Measurements from ENCODE around the gene GABRD.
"Not testable (repeated sequence)": the region's sequence is repeated elsewhere in the genome, so short reads cannot be mapped to it uniquely, and the experiment has no call there.

The GABRD gene, protein sequence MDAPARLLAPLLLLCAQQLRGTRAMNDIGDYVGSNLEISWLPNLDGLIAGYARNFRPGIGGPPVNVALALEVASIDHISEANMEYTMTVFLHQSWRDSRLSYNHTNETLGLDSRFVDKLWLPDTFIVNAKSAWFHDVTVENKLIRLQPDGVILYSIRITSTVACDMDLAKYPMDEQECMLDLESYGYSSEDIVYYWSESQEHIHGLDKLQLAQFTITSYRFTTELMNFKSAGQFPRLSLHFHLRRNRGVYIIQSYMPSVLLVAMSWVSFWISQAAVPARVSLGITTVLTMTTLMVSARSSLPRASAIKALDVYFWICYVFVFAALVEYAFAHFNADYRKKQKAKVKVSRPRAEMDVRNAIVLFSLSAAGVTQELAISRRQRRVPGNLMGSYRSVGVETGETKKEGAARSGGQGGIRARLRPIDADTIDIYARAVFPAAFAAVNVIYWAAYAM

DNA sequence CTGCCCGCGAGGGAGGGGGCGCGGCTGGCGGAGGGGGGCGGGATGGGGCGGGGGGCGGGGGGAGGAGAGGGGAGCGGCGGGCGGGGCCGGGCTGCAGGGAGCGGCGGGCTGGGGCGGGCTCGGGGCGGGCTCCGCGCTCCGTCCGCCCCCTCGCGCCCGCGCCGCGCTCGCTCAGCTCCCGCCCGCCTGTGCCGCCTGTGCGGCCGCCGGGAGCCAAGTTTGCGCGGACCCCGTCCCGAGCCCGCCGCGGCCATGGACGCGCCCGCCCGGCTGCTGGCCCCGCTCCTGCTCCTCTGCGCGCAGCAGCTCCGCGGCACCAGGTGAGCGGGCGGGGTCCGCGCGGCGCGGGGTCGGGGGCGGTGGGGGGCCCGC lies at the start of gene GABRD:
Gene GABRD (plus strand): TSS at position 174 of the 372 bp plus-strand sequence. CDS start 79 bp downstream, at position 253.
- DNase-seq (ENCODE audit: low spot score): peak; percentile 53

DNA sequence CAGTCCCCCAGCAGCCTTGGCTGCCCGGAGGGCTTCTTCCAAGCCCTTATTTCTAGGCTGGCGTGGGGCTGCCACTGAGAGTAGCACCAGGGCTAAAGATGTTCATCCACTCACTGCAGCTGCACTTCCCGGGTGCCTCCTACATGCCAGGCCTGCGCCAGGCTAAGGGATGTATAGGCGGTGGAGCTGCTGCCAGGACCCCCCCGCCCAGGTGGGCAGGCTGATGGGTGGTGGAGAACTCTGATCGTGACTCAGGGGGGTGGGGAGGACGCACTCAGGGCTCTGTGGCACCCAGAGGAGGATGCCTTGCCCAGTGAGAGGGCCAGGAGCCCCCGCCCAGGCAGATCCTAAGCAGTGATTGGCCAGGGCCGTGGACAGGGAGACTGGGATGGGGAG lies 49.6 kb upstream of the GABRD start:
- DNase-seq (ENCODE audit: low spot score): no peak

DNA sequence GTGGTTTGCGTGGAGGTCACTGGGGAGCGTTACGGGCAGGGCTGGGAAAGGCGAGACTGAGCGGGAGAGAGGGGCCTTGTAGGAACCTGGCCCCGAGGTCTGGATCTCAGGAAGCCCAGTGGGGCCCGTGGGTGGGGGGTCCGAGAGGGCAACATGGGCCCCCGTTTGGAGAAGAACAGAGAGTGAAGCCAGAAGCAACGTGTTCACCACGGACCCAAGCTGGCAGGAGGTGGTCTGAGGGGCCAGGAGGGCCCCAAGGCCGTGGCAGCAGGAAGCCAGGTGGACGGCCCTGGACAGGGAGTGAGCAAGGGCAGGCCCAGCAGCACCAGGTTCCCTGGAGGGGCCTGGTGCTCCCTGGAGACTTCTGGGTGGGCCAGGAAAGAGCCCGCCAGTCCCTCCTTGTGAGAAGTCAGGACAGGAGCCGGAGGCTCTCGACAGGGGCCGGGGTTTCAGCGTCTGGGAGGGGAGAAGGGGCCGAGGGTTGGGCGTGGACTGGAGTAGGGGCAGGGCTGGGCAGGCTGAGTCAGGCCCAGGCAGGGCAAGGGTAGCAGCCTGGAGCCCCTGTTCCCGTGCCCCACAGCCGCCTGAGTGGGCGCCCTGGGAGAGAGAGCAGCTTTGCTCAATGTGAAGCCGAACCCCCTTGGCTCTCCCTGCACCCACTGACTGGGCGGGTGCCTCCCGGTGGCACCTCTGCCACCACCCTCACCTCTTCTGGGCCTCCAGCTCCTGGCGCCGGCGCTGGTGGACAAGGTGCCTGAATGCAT lies 49.0 kb upstream of the GABRD start:
- no peak for DNase-seq (ENCODE audit: low spot score)

DNA sequence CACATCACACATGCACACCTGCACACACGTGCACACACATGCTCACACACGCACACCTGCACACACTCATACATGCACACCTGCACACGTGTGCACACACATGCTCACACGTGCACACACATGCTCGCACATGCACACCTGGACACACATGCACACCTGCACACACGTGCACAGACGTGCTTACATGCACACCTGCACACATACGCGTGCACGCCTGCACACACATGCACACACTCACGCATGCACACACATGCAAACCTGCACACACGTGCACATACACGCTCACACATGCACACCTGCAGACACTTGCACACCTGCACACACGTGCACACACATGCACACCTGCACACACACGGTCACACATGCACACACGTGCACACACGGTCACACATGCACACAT lies 48.1 kb upstream of the GABRD start:
- no peak for DNase-seq (ENCODE audit: low spot score)

DNA sequence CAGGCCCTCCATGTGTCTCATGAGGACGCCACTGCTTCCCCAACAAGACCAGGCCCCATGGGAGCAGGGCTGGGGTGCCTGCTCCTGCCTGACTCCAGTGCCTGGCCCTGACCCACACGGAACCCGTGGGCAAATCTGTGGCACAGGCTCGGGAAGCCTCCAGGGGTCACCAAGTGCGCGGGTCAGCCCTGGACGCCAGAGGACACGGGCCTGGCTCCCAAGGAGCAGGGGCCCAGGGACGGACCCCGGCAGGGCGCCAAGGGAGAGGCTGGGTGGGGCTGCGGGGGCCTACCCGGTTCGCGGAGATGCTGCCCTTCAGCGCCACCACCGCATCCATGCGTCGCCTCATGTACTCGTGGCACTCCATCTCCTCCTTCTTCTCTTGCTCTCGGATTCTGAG lies 47.5 kb upstream of the GABRD start:
- DNase-seq (ENCODE audit: low spot score): no peak

DNA sequence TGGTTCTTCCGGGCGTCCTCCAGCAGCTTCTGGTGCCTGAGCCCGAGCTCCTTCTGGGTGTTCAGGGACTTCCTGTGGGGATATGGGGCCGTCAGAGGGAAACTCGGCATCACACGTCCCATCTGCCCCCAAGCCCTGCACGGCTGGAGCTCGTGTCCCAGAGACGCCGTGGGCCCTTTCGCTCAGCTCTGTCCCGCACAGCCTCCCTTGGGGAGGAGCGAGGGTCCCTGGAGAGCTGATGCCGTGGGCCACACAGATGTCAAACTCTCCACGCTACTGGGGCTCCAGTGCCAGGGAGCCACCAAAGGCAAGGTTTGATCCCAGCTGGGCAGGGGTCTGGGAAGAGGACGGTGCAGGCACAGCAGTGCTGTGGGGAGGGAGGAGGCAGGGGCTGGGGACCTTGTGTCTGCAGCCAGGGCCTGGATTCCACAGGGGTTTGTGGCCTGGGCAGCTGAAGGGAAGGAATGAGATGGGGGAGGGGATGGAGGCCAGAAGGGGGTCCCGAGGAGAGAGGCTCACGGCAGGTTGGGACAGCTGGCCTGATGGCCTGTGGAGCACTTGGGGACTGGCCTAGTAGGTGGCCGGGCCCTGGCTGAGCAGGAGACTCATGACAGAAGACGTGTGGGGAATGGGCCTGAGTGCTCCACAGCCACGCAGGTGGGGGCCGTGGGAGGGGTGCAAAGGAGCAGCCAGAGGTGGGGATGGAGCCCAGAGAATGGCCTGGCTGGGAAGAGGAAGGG lies 46.0 kb upstream of the GABRD start:
- DNase-seq (ENCODE audit: low spot score): no peak

DNA sequence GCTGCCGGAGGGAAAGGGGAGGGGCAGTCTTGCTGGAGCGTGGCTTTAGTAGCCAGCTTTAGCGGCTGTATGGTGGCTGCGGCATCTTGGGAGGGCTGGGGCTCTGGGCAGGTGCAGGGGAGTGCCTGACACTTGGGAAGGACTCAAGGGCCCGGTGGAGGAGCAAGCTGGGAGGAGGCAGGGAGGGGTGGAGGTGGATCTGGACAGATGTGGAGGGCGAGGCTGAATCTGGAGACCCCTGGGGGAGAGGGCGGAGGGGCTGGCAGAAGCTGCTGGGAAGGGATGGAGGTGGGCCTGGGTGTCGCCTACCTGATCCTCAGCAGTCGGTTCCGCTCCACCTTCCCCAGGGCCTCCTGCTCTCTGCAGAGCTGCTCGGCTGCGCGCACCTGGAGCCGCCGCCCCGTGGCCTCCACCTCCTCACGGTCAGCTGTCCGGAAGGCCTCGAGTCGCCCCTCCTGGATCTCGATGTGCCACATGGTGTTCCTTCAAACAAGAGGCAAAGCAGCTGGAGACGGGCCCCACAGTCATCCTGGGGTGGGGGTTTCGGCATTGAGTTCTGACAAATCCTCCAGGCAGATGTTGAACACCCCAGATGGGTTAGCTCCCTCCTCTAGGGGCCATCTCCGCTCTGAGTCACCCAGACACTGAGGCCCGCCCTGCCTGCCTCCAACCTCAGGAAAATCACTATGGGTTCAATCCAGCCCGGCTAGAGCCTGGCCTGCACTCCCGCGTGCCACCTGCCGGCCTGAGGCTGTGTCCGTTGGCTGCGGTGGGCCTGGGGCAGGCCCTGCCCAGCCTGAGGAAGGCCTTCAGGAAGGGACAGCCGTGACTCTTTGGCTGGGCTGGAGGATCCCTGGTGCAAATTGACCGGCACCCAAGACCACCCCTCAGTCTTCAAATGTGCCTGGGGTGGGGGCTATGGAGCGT lies 45.2 kb upstream of the GABRD start:
- DNase-seq (ENCODE audit: low spot score): no peak

DNA sequence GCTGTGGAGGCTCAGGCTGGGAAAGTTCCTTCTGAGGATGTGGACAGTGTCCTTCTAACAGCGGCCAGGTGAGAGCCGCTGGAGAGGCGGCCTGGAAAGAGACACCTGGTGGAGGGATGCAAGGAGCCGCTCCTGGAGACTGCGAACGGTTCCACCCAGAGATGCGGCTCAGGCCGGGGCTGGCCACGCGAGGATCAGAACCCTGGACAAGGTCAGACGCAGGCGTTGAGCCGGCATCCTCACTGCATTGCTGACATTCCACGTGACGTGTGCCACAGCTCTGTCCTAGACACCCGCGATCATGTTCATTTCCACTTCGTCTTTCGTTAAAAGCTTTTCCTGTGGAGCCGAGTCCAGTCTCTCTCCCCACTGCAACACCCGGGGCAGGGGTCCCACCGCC lies 44.3 kb upstream of the GABRD start:
- no peak for DNase-seq (ENCODE audit: low spot score)

DNA sequence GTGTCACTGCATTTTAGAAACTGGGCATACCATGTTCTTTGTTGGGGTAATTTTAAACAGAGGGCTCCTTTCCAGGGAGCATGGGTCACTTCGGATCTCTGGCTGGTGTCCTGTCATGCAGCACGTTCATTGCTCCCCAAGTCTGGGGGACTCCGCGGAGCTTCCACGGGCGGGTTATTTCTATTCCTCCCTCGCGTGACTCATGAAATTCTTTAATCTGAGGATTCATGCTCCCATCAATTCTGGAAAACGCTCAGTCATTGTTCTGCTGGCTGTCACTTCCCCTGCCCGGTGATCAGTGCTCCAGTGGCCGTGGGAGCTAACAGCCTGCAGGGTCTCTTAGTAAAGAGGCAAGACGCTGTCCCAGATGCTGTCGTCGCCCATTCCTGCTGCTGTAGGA lies 43.6 kb upstream of the GABRD start:
- DNase-seq (ENCODE audit: low spot score): no peak

DNA sequence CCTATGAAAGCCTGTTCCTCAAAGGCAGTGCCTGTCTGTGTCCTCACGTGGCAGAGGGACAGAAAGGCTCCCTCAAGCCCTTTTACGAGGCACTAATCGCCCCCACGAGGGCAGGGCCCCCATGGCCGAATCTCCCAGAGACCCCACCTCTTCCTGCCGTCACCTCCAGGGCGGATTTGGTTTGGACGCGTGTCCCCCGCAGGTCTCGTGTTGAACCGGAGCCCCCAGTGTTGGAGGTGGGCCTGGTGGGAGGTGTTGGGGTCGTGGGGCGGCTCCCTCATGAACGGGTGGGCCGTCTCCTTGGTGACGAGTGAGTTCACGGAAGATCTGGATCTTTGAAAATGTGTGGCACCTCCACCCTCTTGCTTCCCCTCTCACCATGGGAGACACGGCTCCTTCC lies 43.1 kb upstream of the GABRD start:
- no peak for DNase-seq (ENCODE audit: low spot score)

DNA sequence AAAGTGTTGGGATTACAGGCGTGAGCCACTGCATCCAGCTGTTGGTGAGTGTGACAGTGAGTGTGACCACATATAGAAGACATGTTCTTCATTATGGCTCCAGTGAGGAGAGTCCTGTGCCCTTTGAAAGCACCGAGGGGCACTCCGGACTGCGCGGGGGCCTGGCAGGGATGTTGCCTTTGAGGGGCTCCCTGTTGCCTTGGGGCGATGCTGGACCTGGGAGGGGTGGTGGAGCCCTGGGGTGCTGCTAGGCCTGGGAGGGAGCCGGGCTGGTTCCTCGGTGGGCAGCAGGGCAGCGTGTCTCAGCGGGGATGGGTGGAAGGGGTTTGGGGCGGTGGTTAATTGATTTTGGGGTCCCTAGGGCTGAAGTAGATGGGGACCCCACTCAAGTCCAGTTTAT lies 41.0 kb upstream of the GABRD start:
- DNase-seq (ENCODE audit: low spot score): no peak

DNA sequence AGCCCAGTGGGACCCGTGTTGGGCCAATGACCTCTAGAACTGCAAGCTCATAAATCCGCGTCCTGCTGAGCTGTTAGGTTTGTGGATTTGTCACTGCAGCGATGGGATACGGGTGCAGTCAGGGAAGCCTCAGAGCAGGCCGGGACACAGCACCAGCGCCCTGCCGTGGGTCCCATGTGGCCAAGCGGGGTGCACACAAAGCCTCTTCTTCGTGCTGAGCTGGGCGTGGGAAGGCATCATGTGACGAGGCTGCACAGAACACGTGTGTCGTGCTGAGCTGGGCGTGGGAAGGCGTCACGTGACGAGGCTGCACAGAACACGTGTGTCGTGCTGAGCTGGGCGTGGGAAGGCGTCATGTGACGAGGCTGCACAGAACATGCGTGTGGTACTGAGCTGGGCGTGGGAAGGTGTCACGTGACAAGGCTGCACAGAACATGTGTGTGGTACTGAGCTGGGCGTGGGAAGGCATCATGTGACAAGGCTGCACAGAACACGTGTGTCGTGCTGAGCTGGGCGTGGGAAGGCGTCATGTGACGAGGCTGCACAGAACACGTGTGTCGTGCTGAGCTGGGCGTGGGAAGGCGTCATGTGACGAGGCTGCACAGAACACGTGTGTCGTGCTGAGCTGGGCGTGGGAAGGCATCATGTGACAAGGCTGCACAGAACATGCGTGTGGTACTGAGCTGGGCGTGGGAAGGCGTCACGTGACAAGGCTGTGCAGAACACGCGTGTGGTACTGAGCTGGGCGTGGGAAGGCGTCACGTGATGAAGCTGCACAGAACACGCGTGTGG lies 40.3 kb upstream of the GABRD start:
- not testable (repeated sequence) for DNase-seq (ENCODE audit: low spot score)

DNA sequence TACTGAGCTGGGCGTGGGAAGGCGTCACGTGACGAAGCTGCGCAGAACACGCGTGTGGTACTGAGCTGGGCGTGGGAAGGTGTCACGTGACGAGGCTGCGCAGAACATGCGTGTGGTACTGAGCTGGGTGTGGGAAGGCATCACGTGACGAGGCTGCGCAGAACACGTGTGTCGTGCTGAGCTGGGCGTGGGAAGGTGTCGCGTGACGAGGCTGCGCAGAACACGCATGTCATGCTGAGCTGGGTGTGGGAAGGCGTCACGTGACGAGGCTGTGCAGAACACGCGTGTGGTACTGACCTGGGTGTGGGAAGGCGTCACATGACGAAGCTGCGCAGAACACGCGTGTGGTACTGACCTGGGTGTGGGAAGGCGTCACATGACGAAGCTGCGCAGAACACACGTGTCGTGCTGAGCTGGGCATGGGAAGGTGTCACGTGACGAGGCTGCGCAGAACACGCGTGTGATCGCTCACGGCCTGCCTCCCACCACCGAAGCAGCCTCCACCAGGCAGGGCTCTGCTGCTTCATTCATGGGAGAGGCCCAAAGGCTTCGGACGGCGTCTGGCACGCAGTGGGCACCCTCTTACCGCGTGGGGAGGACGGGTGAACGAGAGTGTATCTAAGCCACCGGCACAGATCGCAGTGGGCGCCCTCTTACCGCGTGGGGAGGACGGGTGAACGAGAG lies 39.5 kb upstream of the GABRD start:
- DNase-seq (ENCODE audit: low spot score): no peak

DNA sequence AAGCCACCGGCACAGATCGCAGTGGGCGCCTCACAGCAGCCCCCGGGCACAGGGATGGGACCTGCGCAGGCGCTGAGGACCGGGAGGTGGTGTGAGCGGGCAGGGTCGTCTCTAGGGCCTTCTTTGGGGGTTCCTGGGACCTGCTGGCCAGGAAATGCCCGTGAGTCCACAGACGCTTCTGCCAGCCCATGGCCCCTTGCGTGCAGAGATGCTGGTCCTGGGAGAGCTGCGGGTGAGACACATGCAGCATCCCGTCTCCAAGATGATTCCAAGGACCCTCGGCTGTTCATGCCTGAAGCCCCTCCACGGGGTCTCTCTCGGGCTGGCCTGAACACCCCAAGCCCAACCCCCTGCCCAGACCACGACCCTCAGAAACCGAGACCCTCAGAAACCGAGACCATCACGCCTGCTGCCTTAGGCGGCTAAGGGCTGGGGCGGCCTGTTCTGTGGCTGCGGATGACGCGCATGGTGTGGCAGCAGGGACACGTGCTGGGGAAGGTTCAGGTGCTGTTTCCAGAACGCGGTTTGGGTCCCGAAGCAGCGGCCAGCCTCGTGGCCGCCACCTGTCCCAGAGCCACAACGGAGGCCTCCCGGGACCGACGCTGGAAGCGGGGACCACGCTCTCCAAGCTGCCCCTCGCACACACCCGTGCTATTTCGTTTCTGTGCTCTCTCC lies 38.5 kb upstream of the GABRD start:
- no peak for DNase-seq (ENCODE audit: low spot score)

DNA sequence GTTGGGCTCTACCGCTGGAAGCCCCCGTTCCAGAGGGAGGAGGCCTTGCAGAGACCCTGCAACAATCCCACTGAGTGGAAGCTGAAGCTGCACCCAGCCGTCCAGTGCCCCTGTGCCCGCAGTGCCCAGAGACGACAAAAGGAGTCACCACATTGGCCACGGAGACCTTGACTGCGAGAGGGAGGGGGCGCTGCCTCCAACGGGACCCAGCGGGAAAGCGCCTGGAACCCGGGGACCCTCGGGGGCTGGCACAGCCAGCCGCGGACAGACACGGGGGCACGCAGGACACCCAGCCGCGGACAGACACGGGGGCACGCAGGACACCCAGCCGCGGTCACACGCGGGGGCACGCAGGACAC lies 38.0 kb upstream of the GABRD start:
- DNase-seq (ENCODE audit: low spot score): no peak

DNA sequence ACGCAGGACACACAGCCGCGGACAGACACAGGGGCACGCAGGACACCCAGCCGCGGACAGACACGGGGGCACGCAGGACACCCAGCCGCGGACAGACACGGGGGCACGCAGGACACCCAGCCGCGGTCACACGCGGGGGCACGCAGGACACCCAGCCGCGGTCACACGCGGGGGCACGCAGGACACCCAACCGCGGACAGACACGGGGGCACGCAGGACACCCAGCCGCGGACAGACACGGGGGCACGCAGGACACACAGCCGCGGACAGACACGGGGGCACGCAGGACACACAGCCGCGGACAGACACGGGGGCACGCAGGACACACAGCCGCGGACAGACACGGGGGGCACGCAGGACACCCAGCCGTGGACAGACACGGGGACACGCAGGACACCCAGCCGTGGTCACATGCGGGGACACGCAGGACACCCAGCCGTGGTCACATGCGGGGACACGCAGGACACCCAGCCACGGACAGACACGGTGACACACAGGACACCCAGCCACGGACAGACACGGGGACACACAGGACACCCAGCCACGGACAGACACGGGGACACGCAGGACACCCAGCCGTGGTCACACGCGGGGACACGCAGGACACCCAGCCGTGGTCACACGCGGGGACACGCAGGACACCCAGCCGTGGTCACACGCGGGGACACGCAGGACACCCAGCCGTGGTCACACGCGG lies 37.4 kb upstream of the GABRD start:
- not testable (repeated sequence) for DNase-seq (ENCODE audit: low spot score)

DNA sequence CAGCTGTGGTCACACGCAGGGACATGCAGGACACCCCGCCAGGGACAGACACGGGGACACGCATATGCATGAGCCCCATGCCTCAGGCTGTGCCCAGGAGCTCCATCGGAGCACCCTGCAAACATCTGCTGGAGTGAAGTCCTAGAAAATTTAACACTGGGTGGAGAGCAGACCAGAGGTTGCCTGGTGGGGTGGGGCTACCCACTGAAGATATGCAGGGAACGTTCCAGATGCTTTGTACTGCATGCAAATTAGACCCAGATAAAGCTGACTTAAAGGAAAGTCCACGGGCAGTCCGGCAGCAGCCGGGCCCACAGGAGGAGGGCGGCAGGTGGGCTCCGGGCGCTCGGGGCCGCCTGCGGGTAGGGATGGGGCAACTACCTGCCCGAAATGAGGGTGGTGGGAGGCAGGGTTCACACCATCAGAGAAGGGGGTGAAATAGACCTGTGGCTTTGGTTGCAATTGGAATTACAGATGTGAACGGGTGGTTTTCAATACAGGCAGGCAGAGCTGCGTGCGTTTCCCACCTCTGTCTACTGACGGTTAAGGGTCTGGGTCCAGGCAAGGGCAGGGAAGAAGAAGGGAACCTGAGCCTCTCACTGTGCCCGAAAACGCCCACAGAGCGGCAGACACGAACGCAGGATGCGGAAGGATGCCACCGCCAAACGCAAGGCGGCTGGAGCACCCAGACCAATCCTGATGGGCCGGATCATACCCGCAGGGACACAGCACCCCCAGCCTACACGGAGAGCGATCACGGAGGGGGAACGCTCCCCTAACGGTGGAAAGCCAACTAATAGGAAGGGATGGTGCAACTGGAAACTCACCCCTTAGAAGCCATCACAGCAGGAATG lies 36.5 kb upstream of the GABRD start:
- DNase-seq (ENCODE audit: low spot score): no peak

DNA sequence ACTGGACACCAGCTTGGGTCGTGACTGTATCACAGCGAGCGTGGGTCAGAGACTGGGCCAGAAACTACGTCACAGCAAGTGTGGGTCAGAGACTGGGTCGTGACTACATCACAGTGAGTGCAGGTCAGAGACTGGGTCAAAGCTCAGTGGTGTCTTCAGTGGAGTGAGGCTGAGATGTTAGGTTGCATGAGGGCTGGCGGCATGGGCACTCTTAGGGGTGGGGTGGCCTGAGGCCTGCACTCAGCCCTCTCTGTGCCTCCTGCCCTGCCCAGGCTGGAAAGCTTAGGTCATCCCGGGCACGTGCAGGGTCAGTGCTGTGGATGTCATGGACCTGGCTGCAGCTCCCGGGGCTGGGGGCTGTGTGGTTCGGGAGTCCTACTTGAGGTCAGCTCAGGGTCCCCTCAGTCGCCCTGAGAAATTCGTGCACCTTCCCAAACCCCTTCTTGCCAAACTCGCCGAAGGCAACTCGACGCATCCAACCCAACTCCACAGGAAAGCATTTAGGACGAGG lies 34.5 kb upstream of the GABRD start:
- DNase-seq (ENCODE audit: low spot score): no peak
